Uterus (tissue), 4 donors: ENCODE data around the gene TYW5. TPM values are rescaled to one million over a fixed set of nuclear protein-coding genes. Genes with fewer than 3 reads are reported as not detected.

ENCODE experiments used
- DNase-seq, 2 donors: peaks; one replicate each; pipeline ENCODE4 v3.0.0-alpha.2; 2019 to 2020
- H3K27ac ChIP-seq, 2 donors: fragments of 200-600 bp; sonication (generic); 1 replicate in 1 of 2; 2 replicates in 1 of 2; pipeline ENCODE4 v1.5.1; 2016 to 2018
- H3K27me3 ChIP-seq, 2 donors: fragments of 200-600 bp; sonication (generic); one replicate each; pipeline ENCODE4 v1.5.1; 2018 to 2019; ENCODE audit warnings: control low read depth in 1 of 2
- H3K36me3 ChIP-seq, 2 donors: fragments of 200-600 bp; sonication (generic); one replicate each; pipeline ENCODE4 v1.5.1; 2019; ENCODE audit warnings: control low read depth in 1 of 2
- H3K4me1 ChIP-seq, 2 donors: fragments of 200-600 bp; sonication (generic); one replicate each; pipeline ENCODE4 v1.5.1; 2018 to 2019; ENCODE audit warnings: control low read depth in 1 of 2
- H3K4me3 ChIP-seq, 2 donors: fragments of 200-600 bp; sonication (generic); 1 replicate in 1 of 2; 2 replicates in 1 of 2; pipeline ENCODE4 v1.5.1; 2018 to 2019; ENCODE audit warnings: mild to moderate bottlenecking in 1 of 2
- H3K9me3 ChIP-seq, 2 donors: fragments of 200-600 bp; sonication (generic); one replicate each; pipeline ENCODE4 v1.5.1; 2019; ENCODE audit warnings: control low read depth in 1 of 2
- POLR2A ChIP-seq, 2 donors: fragments of 450-650 bp; IDR thresholded peaks; one replicate each; pipeline ENCODE4 v1.6.1; 2016; ENCODE audit warnings: antibody characterized with exemption in 2 of 2, mild to moderate bottlenecking in 1 of 2, moderate library complexity in 1 of 2
- intact Hi-C: fragments of 100-400 bp; cut with DNase I; formaldehyde crosslinking; loops from one replicate; pipeline ENCODE4 v1.15.1; 2023; ENCODE audit warnings: low total_unique reads
- total RNA-seq, 4 donors: library from RNA; depleted of rRNA in 3 of 4; stranded (reverse); fragments of >200 nt in 3 of 4; gene quantifications; one replicate each; pipeline versions ENCODE4 v1.1.0 to v1.2.4, GENCODE V29; 2014 to 2023
- TF ChIP-seq, protein P1 (sequence below), 4 experiments: fragments of 200-600 bp in 2 of 4; fragments of 450-650 bp in 2 of 4; sonication (generic) in 2 of 4; IDR thresholded peaks; one replicate each; pipeline ENCODE4 v1.5.1; 2016 to 2019; ENCODE audit warnings: antibody characterized with exemption in 4 of 4, mild to moderate bottlenecking in 2 of 4, moderate library complexity in 1 of 4
- donor health status: DM: yes; HTN: yes; CAD: no.

Gene TYW5
- total RNA-seq, 4 donors from 2014 or later: 2.8 to 18.5 (median 7.8) TPM

DNA sequence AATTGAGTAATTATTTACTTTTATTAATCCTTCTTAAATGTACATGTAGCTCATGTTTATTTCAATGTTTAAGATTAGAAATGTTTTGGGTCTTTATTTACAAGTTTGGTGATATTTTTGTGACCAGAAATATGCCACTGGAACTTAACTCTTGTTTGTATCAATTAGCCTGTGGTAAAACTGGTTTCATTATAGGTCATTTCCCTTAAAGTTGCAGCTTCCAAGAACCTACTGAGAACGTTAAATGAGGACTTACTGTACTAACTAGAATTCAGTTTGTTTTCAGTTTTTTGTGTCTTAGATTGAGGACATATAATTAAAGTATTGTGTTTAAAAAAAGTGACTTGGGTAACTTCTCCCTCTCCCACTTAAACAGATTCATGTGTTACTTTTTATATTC, 4.3 kb downstream of the TYW5 start:
- H3K36me3 ChIP-seq: no peaks in the 10 kb centered on the region
- no peak overlapping the region for H3K4me3 ChIP-seq
- H3K27ac ChIP-seq: no peak overlapping the region
- DNase-seq: no peak
- no peak for TF ChIP-seq POLR2A (IDR thresholded peaks at IDR 0.05)
- TF ChIP-seq, protein P1, sequence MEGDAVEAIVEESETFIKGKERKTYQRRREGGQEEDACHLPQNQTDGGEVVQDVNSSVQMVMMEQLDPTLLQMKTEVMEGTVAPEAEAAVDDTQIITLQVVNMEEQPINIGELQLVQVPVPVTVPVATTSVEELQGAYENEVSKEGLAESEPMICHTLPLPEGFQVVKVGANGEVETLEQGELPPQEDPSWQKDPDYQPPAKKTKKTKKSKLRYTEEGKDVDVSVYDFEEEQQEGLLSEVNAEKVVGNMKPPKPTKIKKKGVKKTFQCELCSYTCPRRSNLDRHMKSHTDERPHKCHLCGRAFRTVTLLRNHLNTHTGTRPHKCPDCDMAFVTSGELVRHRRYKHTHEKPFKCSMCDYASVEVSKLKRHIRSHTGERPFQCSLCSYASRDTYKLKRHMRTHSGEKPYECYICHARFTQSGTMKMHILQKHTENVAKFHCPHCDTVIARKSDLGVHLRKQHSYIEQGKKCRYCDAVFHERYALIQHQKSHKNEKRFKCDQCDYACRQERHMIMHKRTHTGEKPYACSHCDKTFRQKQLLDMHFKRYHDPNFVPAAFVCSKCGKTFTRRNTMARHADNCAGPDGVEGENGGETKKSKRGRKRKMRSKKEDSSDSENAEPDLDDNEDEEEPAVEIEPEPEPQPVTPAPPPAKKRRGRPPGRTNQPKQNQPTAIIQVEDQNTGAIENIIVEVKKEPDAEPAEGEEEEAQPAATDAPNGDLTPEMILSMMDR (IDR thresholded peaks at IDR 0.05): no peak
- H3K4me1 ChIP-seq: peaks cover 0 to 8% of the 10 kb centered on the region in 2 donors
- H3K27me3 ChIP-seq: no peaks in the 10 kb centered on the region
- H3K9me3 ChIP-seq: no peaks in the 10 kb centered on the region
- intact Hi-C loops: no loop called here

DNA sequence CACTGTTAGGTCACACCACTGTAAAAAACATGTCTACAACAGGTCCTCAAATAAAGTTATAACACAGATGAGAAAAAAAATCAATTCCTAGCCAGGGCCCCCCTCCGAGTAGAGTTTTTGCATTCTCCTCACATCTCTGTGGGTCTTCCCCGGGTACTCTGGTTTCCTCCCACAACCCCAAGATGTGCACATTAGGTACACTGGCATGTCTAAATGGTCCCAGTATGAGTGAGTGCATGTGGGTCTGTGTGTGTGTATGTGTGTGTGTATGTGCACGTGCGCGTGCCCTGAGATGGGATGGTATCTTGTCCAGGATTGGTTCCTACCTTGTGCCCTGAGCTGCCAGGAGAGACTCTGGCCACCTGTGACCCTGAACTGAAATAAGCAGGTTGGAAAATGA, 4.9 kb downstream of the TYW5 start:
- Histone ChIP-seq H3K36me3 (no peaks in the 10 kb centered on the region), H3K9me3 (no peaks in the 10 kb centered on the region), H3K27ac (no peak overlapping the region), H3K4me3 (no peak overlapping the region), H3K27me3 (no peaks in the 10 kb centered on the region), H3K4me1 (peaks cover 0 to 8% of the 10 kb centered on the region in 2 donors)
- no peak for DNase-seq
- intact Hi-C loops: no loop called here
- TF ChIP-seq, protein P1 (IDR thresholded peaks at IDR 0.05): no peak
- TF ChIP-seq POLR2A (IDR thresholded peaks at IDR 0.05): no peak

DNA sequence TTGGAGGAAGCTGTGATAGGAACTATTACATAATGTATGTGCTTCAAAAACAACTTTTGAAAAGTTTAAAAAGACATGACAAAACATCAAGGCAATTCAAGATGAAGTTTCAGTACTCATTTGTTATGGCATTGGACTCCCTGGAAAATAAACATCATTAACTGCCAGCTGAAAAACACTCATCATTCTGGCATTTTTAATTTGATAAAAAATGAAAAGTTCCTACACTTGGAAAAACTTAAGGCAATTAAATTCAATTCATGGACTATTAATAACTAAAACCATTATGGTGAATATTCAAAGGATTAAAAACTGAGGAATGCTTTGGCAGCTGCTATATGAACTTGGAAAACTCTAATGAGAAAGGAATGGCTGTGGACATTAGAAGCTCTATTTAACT, 8.5 kb downstream of the TYW5 start:
- Histone ChIP-seq H3K4me3 (no peak overlapping the region), H3K27me3 (no peaks in the 10 kb centered on the region), H3K36me3 (no peaks in the 10 kb centered on the region), H3K4me1 (no peaks in the 10 kb centered on the region), H3K9me3 (no peaks in the 10 kb centered on the region), H3K27ac (no peak overlapping the region)
- intact Hi-C loops: no loop called here
- TF ChIP-seq, protein P1 (IDR thresholded peaks at IDR 0.05): no peak
- TF ChIP-seq POLR2A (IDR thresholded peaks at IDR 0.05): no peak
- DNase-seq: no peak

- intact Hi-C loops: no loop called here
- DNase-seq: no peak
- H3K27ac ChIP-seq: no peak overlapping the region
- no peaks in the 10 kb centered on the region for H3K9me3 ChIP-seq
- no peaks in the 10 kb centered on the region for H3K27me3 ChIP-seq
- no peaks in the 10 kb centered on the region for H3K4me1 ChIP-seq
- TF ChIP-seq, protein P1 (IDR thresholded peaks at IDR 0.05): no peak
- no peak for TF ChIP-seq POLR2A (IDR thresholded peaks at IDR 0.05)
- H3K36me3 ChIP-seq: no peaks in the 10 kb centered on the region
- H3K4me3 ChIP-seq: no peak overlapping the region
These were observed 9.1 kb downstream of the TYW5 start for GRCh38 chr2:199946196-199946595.

DNA sequence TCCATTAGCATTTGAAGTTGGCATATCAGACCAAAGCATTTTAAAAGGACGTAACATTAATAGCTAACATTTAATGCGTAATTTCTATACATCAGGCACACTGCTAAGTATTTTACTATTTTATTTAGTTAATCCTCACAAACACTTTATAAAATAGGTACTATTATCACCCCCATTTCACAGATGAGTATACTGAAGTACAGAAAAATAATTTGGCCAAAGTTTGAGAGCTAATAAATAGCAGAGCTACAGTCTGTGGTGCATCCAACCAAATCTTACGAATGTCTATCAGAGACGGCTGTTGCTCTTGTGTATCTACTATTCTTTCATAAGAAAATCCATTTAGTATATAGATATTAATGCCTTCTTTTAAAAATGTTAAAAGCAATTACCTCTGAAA, 11.9 kb downstream of the TYW5 start:
- H3K36me3 ChIP-seq: no peaks in the 10 kb centered on the region
- DNase-seq: no peak
- no peak overlapping the region for H3K27ac ChIP-seq
- H3K4me3 ChIP-seq: no peak overlapping the region
- H3K27me3 ChIP-seq: no peaks in the 10 kb centered on the region
- H3K4me1 ChIP-seq: no peaks in the 10 kb centered on the region
- intact Hi-C loops: no loop called here
- no peaks in the 10 kb centered on the region for H3K9me3 ChIP-seq
- no peak for TF ChIP-seq POLR2A (IDR thresholded peaks at IDR 0.05)
- TF ChIP-seq, protein P1 (IDR thresholded peaks at IDR 0.05): no peak
